ENCODE data around the gene AFF1. TPM values are rescaled to one million over a fixed set of nuclear protein-coding genes. Genes with fewer than 3 reads are reported as not detected.

The AFF1 gene
- total RNA-seq, 1 experiment from 2014 or later: 93.4 TPM

GRCh38 chr4:87120411-87121162 lies 185.8 kb downstream of the AFF1 start:
- H3K9me3 Mint-ChIP-seq: no peaks in the 10 kb centered on the region
- ATAC-seq (no peak), DNase-seq (ENCODE audit: low spot score) (no peak)
- H3K36me3 Mint-ChIP-seq: peaks cover 46% of the 10 kb centered on the region
- ChIA-PET POLR2A (no interaction called here), CTCF (interaction anchor here (1.0 to 1.2 kb wide), 2 partner anchors 100 to 198 kb away, joined by 3 read pairs; partner anchors contain the start of gene KLHL8)
- H3K27me3 Mint-ChIP-seq (ENCODE audit: low read depth): no peaks in the 10 kb centered on the region
- peaks cover 31% of the 10 kb centered on the region for H3K4me1 Mint-ChIP-seq
- H3K27ac Mint-ChIP-seq: peak overlapping the region; percentile 30
- no peak overlapping the region for H3K4me3 Mint-ChIP-seq
- TF ChIP-seq TEAD1 (CRISPR knock-in tag; IDR thresholded peaks at IDR 0.05): no peak
- no peak for TF ChIP-seq ATF3 (CRISPR knock-in tag; conservative IDR thresholded peaks at IDR 0.05)

DNA sequence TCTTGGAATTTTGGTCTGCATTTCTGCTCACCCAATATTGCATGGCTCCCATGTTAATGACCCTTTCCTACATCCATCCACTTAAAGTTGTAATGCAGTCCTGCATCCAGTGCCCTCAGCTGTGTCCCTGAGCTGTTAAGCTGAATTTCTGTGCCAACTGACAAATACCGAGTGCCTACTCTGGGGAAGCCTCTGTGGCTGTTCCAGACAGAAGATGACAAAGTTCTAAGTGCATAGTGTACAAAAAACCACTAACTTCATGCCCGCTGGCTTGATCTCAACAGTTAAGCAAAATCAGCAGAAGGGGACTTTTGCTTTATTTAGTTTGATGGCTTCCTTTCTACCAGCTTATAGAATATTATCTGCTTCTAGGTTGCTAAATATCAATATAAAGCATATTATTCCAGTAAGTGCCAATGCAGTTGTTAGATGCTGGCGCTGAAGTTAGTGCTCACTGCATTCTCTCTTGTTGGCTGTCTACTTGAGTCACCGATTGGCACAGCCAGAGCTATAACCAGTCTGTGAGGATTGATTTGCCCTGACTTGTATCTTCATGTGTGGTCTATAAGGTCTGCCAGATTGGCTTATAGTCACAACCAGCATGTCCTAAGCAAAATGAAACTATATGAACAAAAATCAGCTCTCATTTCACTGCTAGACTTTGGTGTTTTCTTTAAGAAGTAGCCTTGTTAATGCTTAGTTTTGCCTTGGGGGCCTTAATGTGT lies 186.7 kb downstream of the AFF1 start:
- Mint-ChIP-seq H3K36me3 (peaks cover 46% of the 10 kb centered on the region), H3K27ac (no peak overlapping the region; the same call in none of the 2 replicates)
- CTCF ChIA-PET: no interaction called here

More for the DNA sequence above, 186.7 kb downstream of the AFF1 start:
- H3K9me3 Mint-ChIP-seq: no peaks in the 10 kb centered on the region
- TF ChIP-seq TEAD1 (CRISPR knock-in tag; IDR thresholded peaks at IDR 0.05) (no peak), USF2 (CRISPR knock-in tag; IDR thresholded peaks at IDR 0.05) (no peak), GABPB1 (CRISPR knock-in tag; IDR thresholded peaks at IDR 0.05) (no peak), E2F1 (CRISPR knock-in tag; IDR thresholded peaks at IDR 0.05) (no peak), IRF2 (CRISPR knock-in tag; IDR thresholded peaks at IDR 0.05; ENCODE audit: borderline replicate concordance, low read depth) (no peak), SP1 (CRISPR knock-in tag; conservative IDR thresholded peaks at IDR 0.05) (no peak), EMX1 (CRISPR knock-in tag; IDR thresholded peaks at IDR 0.05) (no peak), ZBTB21 (CRISPR knock-in tag; IDR thresholded peaks at IDR 0.05; ENCODE audit: borderline replicate concordance) (no peak), MXD4 (CRISPR knock-in tag; IDR thresholded peaks at IDR 0.05; ENCODE audit: borderline replicate concordance) (no peak), TEAD4 (CRISPR knock-in tag; IDR thresholded peaks at IDR 0.05) (no peak), TP53 (CRISPR knock-in tag; IDR thresholded peaks at IDR 0.05) (no peak), RORB (CRISPR knock-in tag; IDR thresholded peaks at IDR 0.05) (no peak), ZNF138 (CRISPR knock-in tag; conservative IDR thresholded peaks at IDR 0.05) (no peak)
- TF ChIP-seq, protein P1, sequence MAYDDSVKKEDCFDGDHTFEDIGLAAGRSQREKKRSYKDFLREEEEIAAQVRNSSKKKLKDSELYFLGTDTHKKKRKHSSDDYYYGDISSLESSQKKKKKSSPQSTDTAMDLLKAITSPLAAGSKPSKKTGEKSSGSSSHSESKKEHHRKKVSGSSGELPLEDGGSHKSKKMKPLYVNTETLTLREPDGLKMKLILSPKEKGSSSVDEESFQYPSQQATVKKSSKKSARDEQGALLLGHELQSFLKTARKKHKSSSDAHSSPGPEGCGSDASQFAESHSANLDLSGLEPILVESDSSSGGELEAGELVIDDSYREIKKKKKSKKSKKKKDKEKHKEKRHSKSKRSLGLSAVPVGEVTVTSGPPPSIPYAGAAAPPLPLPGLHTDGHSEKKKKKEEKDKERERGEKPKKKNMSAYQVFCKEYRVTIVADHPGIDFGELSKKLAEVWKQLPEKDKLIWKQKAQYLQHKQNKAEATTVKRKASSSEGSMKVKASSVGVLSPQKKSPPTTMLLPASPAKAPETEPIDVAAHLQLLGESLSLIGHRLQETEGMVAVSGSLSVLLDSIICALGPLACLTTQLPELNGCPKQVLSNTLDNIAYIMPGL (CRISPR knock-in tag; IDR thresholded peaks at IDR 0.05): no peak
- TF ChIP-seq, protein P2, sequence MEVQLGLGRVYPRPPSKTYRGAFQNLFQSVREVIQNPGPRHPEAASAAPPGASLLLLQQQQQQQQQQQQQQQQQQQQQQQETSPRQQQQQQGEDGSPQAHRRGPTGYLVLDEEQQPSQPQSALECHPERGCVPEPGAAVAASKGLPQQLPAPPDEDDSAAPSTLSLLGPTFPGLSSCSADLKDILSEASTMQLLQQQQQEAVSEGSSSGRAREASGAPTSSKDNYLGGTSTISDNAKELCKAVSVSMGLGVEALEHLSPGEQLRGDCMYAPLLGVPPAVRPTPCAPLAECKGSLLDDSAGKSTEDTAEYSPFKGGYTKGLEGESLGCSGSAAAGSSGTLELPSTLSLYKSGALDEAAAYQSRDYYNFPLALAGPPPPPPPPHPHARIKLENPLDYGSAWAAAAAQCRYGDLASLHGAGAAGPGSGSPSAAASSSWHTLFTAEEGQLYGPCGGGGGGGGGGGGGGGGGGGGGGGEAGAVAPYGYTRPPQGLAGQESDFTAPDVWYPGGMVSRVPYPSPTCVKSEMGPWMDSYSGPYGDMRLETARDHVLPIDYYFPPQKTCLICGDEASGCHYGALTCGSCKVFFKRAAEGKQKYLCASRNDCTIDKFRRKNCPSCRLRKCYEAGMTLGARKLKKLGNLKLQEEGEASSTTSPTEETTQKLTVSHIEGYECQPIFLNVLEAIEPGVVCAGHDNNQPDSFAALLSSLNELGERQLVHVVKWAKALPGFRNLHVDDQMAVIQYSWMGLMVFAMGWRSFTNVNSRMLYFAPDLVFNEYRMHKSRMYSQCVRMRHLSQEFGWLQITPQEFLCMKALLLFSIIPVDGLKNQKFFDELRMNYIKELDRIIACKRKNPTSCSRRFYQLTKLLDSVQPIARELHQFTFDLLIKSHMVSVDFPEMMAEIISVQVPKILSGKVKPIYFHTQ (CRISPR knock-in tag; IDR thresholded peaks at IDR 0.05): no peak
- TF ChIP-seq, protein P3, sequence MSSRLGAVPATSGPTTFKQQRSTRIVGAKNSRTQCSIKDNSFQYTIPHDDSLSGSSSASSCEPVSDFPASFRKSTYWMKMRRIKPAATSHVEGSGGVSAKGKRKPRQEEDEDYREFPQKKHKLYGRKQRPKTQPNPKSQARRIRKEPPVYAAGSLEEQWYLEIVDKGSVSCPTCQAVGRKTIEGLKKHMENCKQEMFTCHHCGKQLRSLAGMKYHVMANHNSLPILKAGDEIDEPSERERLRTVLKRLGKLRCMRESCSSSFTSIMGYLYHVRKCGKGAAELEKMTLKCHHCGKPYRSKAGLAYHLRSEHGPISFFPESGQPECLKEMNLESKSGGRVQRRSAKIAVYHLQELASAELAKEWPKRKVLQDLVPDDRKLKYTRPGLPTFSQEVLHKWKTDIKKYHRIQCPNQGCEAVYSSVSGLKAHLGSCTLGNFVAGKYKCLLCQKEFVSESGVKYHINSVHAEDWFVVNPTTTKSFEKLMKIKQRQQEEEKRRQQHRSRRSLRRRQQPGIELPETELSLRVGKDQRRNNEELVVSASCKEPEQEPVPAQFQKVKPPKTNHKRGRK (CRISPR knock-in tag; IDR thresholded peaks at IDR 0.05; ENCODE audit: borderline replicate concordance): no peak
- DNase-seq (ENCODE audit: low spot score): no peak
- H3K4me3 Mint-ChIP-seq: no peak overlapping the region
- ATAC-seq: no peak
- no peaks in the 10 kb centered on the region for H3K27me3 Mint-ChIP-seq (ENCODE audit: low read depth)
- H3K4me1 Mint-ChIP-seq: peaks cover 27% of the 10 kb centered on the region
- POLR2A ChIA-PET: no interaction called here

All from WTC11 (cell line).